K562 (cell line): ENCODE measurements around the gene LCTL.

ENCODE experiments used
- FOXK2 ChIP-seq, 2 experiments: fragments of 450-650 bp; IDR thresholded peaks in 1 of 2; conservative IDR thresholded peaks in 1 of 2; 2 replicates each; pipeline ENCODE4 v1.6.1; 2016; ENCODE audit warnings: low read depth in 2 of 2, mild to moderate bottlenecking in 1 of 2
- U2AF2 ChIP-seq: fragments of 200-400 bp; formaldehyde crosslinking; optimal IDR thresholded peaks from 2 replicates; pipeline ENCODE3; 2017; ENCODE audit warnings: low read depth, mild to moderate bottlenecking, low read length

DNA sequence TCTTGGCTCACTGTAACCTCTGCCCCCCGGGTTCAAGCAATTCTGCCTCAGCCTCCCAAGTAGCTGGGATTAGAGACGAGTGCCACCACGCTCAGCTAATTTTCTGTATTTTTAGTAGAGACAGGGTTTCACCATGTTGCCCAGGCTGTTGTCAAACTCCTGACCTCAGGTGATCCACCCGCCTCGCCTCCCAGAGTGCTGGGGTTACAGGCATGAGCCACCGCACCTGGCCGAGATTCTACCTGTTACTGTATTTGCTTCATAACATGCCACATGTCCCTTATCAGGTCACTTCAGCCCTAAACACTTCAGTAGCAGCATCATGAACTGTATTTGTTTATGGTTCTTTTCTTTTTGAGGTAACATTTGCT lies 7.5 kb upstream of the LCTL start:
- TF ChIP-seq U2AF2, result no peak
- no peak for TF ChIP-seq FOXK2 (conservative IDR thresholded peaks at IDR 0.05 in 1 of 2, IDR thresholded peaks at IDR 0.05 in 1 of 2; ENCODE audit: low read depth in 2 of 2)
